Measurements from ENCODE around the gene DNAH17. TPM values are rescaled to one million over a fixed set of nuclear protein-coding genes. Genes with fewer than 3 reads are reported as not detected.

Gene DNAH17
- total RNA-seq, 1 experiment from 2014 or later: 0.13 TPM

DNA sequence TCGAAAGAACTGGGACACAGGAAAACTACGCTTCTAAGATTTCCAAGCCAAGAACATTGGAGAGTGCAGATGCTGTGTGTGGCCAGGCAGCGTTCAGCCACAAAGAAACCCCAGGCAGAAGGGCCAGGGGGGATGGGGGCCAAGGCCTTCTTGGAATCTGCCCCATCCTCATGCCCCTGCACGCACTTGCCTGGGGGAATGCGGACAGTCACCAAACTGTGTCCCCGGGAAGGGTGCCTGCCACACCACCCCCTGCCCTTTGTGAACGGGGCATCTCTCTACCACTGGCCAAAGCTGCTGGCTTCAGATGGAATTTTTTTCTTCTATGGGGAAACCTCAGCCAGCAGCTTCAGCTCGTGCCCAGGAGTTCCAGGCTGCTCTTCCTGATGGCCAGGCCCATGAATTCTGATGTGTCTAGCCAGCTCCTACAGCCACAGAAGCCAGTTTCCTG is 32.0 kb upstream of the DNAH17 start:
- TF ChIP-seq, protein P1, sequence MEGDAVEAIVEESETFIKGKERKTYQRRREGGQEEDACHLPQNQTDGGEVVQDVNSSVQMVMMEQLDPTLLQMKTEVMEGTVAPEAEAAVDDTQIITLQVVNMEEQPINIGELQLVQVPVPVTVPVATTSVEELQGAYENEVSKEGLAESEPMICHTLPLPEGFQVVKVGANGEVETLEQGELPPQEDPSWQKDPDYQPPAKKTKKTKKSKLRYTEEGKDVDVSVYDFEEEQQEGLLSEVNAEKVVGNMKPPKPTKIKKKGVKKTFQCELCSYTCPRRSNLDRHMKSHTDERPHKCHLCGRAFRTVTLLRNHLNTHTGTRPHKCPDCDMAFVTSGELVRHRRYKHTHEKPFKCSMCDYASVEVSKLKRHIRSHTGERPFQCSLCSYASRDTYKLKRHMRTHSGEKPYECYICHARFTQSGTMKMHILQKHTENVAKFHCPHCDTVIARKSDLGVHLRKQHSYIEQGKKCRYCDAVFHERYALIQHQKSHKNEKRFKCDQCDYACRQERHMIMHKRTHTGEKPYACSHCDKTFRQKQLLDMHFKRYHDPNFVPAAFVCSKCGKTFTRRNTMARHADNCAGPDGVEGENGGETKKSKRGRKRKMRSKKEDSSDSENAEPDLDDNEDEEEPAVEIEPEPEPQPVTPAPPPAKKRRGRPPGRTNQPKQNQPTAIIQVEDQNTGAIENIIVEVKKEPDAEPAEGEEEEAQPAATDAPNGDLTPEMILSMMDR (conservative IDR thresholded peaks at IDR 0.05): no peak
- no peak for DNase-seq
- Histone ChIP-seq H3K23ac (ENCODE audit: insufficient read length, low read depth, low read length) (no peak overlapping the region), H3K4me2 (ENCODE audit: insufficient read depth, insufficient read length, low read length) (no peak overlapping the region), H3K4me1 (ENCODE audit: insufficient read depth, low read length) (no peaks in the 10 kb centered on the region; the same call in 1 of the 2 replicates), H3K4ac (ENCODE audit: low read depth, low read length) (no peak overlapping the region), H2BK5ac (ENCODE audit: insufficient read length, low read length) (no peak overlapping the region), H2BK20ac (ENCODE audit: low read depth, low read length, poor library complexity, severe bottlenecking) (no peak overlapping the region), H3K79me2 (ENCODE audit: insufficient read depth, low read length) (no peaks in the 10 kb centered on the region), H2BK12ac (ENCODE audit: insufficient read length, low read depth, low read length) (no peak overlapping the region), H2BK15ac (ENCODE audit: low read depth, low read length) (no peak overlapping the region), H3K79me1 (ENCODE audit: insufficient read depth, low read depth, low read length, poor library complexity, severe bottlenecking) (no peaks in the 10 kb centered on the region), H4K20me1 (ENCODE audit: control insufficient read depth, insufficient read depth, insufficient read length) (no peaks in the 10 kb centered on the region), H3K9me3 (ENCODE audit: control insufficient read depth, low read depth, low read length) (no peaks in the 10 kb centered on the region), H3K18ac (ENCODE audit: insufficient read length, low read depth, low read length) (no peak overlapping the region), H2AK5ac (ENCODE audit: insufficient read length, low read length) (no peak overlapping the region), H3K9ac (ENCODE audit: extremely low read depth, insufficient read length, low read length) (no peak overlapping the region), H3K14ac (ENCODE audit: insufficient read depth, low read length) (no peak overlapping the region), H4K8ac (replicated peaks; ENCODE audit: insufficient read length, low read depth, low read length) (no peak overlapping the region), H2BK120ac (ENCODE audit: low read depth, low read length, poor library complexity, severe bottlenecking) (no peak overlapping the region), H3K27ac (ENCODE audit: insufficient read length, low read depth, low read length) (no peak overlapping the region), H3K56ac (ENCODE audit: insufficient read length, low read depth, low read length) (no peak overlapping the region), H3K23me2 (ENCODE audit: insufficient read length, low read depth, low read length, poor library complexity, severe bottlenecking) (no peaks in the 10 kb centered on the region), H4K91ac (ENCODE audit: insufficient read length, low read depth, low read length) (no peak overlapping the region), H3T11ph (ENCODE audit: low read length) (no peak overlapping the region), H3K27me3 (ENCODE audit: insufficient read depth, low read length) (no peaks in the 10 kb centered on the region), H2AFZ (ENCODE audit: low read length) (no peak overlapping the region), H4K5ac (ENCODE audit: insufficient read length, low read depth, low read length) (no peak overlapping the region)
- Mint-ChIP-seq H3K4me1 (peaks cover 18 to 19% of the 10 kb centered on the region in 2 experiments), H3K4me3 (no peak overlapping the region), H3K27ac (no peak overlapping the region), H3K9me3 (no peaks in the 10 kb centered on the region), H3K27me3 (ENCODE audit: low read depth) (peaks cover 48% of the 10 kb centered on the region), H3K36me3 (ENCODE audit: insufficient read depth in 1 of 3, low read depth in 3 of 3) (no peaks in the 10 kb centered on the region)
- WGBS (ENCODE audit: extremely low coverage, insufficient read length, low lambda C conversion rate): no CpG with 5 or more reads among the region's 8 CpGs

Data from H9 (cell line).